Activated naive CD4-positive, alpha-beta T cell treated with anti-CD3 and anti-CD28 coated beads, Interleukin-2, amount 50 U/mL, for 24 hours (primary cell): ENCODE data around the gene ISL2.
A peak's percentile ranks its signal among the peaks of the same experiment; 100 is the strongest.
"Not testable (repeated sequence)": the region's sequence is repeated elsewhere in the genome, so short reads cannot be mapped to it uniquely, and the experiment has no call there.

Experiments used
- H3K27ac Mint-ChIP-seq: one replicate; pipeline ENCODE4 v1.8.0; 2021; ENCODE audit warnings: mild to moderate bottlenecking, mixed read lengths
- H3K27me3 Mint-ChIP-seq: one replicate; pipeline ENCODE4 v1.8.0; 2021; ENCODE audit warnings: mixed read lengths
- H3K36me3 Mint-ChIP-seq: one replicate; pipeline ENCODE4 v1.8.0; 2021; ENCODE audit warnings: mixed read lengths
- H3K4me1 Mint-ChIP-seq: one replicate; pipeline ENCODE4 v1.8.0; 2021; ENCODE audit warnings: mixed read lengths
- H3K4me3 Mint-ChIP-seq: one replicate; pipeline ENCODE4 v1.8.0; 2021; ENCODE audit warnings: mild to moderate bottlenecking, mixed read lengths
- H3K9me3 Mint-ChIP-seq: one replicate; pipeline ENCODE4 v1.8.0; 2021; ENCODE audit warnings: mixed read lengths

ISL2 gene

GRCh38 chr15:76336254-76337058 lies at the start of gene ISL2:
ISL2 (plus strand) TSS chr15:76336773; CDS start chr15:76336884, 111 bp downstream.
- H3K27ac Mint-ChIP-seq = peak within 1 kb of the TSS; percentile 65
- peaks cover 4% of the 10 kb centered on the region for H3K36me3 Mint-ChIP-seq
- H3K9me3 Mint-ChIP-seq = no peaks in the 10 kb centered on the region
- H3K27me3 Mint-ChIP-seq = peaks cover 53% of the 10 kb centered on the region
- H3K4me1 Mint-ChIP-seq = peaks cover 49% of the 10 kb centered on the region
- H3K4me3 Mint-ChIP-seq = peak within 1 kb of the TSS; percentile 83

GRCh38 chr15:76289582-76289981 lies 47.0 kb upstream of the ISL2 start:
- Mint-ChIP-seq H3K9me3 (no peaks in the 10 kb centered on the region), H3K27me3 (no peaks in the 10 kb centered on the region), H3K36me3 (peaks cover 11% of the 10 kb centered on the region), H3K4me3 (no peak overlapping the region), H3K27ac (peak overlapping the region; percentile 13), H3K4me1 (peaks cover 47% of the 10 kb centered on the region)

GRCh38 chr15:76293361-76293760 lies 43.2 kb upstream of the ISL2 start:
- Mint-ChIP-seq H3K27ac (peak overlapping the region; percentile 87), H3K36me3 (peaks cover 9% of the 10 kb centered on the region), H3K27me3 (no peaks in the 10 kb centered on the region), H3K9me3 (no peaks in the 10 kb centered on the region), H3K4me3 (no peak overlapping the region), H3K4me1 (peaks cover 40% of the 10 kb centered on the region)

- H3K27me3 Mint-ChIP-seq, H3K36me3 Mint-ChIP-seq: not testable (repeated sequence)
- peak overlapping the region; percentile 23 for H3K27ac Mint-ChIP-seq
These were observed 42.1 kb upstream of the ISL2 start for GRCh38 chr15:76294463-76294862.

GRCh38 chr15:76296849-76297248 lies 39.7 kb upstream of the ISL2 start:
- Mint-ChIP-seq H3K4me3 (no peak overlapping the region), H3K27me3 (no peaks in the 10 kb centered on the region), H3K4me1 (peaks cover 33% of the 10 kb centered on the region), H3K9me3 (no peaks in the 10 kb centered on the region), H3K36me3 (peaks cover 7% of the 10 kb centered on the region), H3K27ac (no peak overlapping the region)

More at GRCh38 chr15:76294463-76294862, 42.1 kb upstream of the ISL2 start:
- not testable (repeated sequence) for H3K4me3 Mint-ChIP-seq, H3K9me3 Mint-ChIP-seq
- H3K4me1 Mint-ChIP-seq = peaks cover 40% of the 10 kb centered on the region

- H3K4me3 Mint-ChIP-seq, H3K36me3 Mint-ChIP-seq, H3K27me3 Mint-ChIP-seq, H3K9me3 Mint-ChIP-seq, H3K27ac Mint-ChIP-seq: not testable (repeated sequence)
- H3K4me1 Mint-ChIP-seq = peaks cover 29% of the 10 kb centered on the region
These were observed 38.6 kb upstream of the ISL2 start for GRCh38 chr15:76297951-76298350.

- peaks cover 3% of the 10 kb centered on the region for H3K36me3 Mint-ChIP-seq
- no peaks in the 10 kb centered on the region for H3K9me3 Mint-ChIP-seq
- H3K4me3 Mint-ChIP-seq = no peak overlapping the region
- peaks cover 26% of the 10 kb centered on the region for H3K4me1 Mint-ChIP-seq
- no peak overlapping the region for H3K27ac Mint-ChIP-seq
- no peaks in the 10 kb centered on the region for H3K27me3 Mint-ChIP-seq
These were observed 37.6 kb upstream of the ISL2 start for GRCh38 chr15:76298986-76299385.

- Mint-ChIP-seq H3K9me3 (no peaks in the 10 kb centered on the region), H3K4me3 (no peak overlapping the region), H3K27me3 (no peaks in the 10 kb centered on the region), H3K27ac (no peak overlapping the region), H3K4me1 (peaks cover 20% of the 10 kb centered on the region), H3K36me3 (peaks cover 6% of the 10 kb centered on the region)
These were observed 36.8 kb upstream of the ISL2 start for GRCh38 chr15:76299786-76300185.

GRCh38 chr15:76303909-76304308 lies 32.7 kb upstream of the ISL2 start:
- H3K27ac Mint-ChIP-seq = no peak overlapping the region
- peaks cover 5% of the 10 kb centered on the region for H3K9me3 Mint-ChIP-seq
- peaks cover 36% of the 10 kb centered on the region for H3K4me1 Mint-ChIP-seq
- no peak overlapping the region for H3K4me3 Mint-ChIP-seq
- no peaks in the 10 kb centered on the region for H3K27me3 Mint-ChIP-seq
- peaks cover 10% of the 10 kb centered on the region for H3K36me3 Mint-ChIP-seq

GRCh38 chr15:76309601-76310330 lies 26.8 kb upstream of the ISL2 start:
- Mint-ChIP-seq H3K27me3 (no peaks in the 10 kb centered on the region), H3K4me1 (peaks cover 57% of the 10 kb centered on the region), H3K36me3 (peaks cover 5% of the 10 kb centered on the region), H3K9me3 (peaks cover 5% of the 10 kb centered on the region), H3K4me3 (peak overlapping the region; percentile 91), H3K27ac (peak overlapping the region; percentile 76)

- H3K36me3 Mint-ChIP-seq = peaks cover 2% of the 10 kb centered on the region
- H3K27me3 Mint-ChIP-seq = no peaks in the 10 kb centered on the region
- peak overlapping the region; percentile 55 for H3K27ac Mint-ChIP-seq
- H3K4me3 Mint-ChIP-seq = peak overlapping the region; percentile 91
- peaks cover 49% of the 10 kb centered on the region for H3K4me1 Mint-ChIP-seq
- H3K9me3 Mint-ChIP-seq = no peaks in the 10 kb centered on the region
These were observed 26.0 kb upstream of the ISL2 start for GRCh38 chr15:76310475-76311099.

GRCh38 chr15:76311100-76311953 lies 25.2 kb upstream of the ISL2 start, which contains the start of gene ETFA:
ETFA (minus strand) TSS chr15:76311469; CDS start chr15:76311388, 81 bp downstream.
- Mint-ChIP-seq H3K27me3 (no peaks in the 10 kb centered on the region), H3K9me3 (no peaks in the 10 kb centered on the region), H3K4me3 (peak within 1 kb of the TSS; percentile 91), H3K4me1 (peaks cover 45% of the 10 kb centered on the region), H3K27ac (peak within 1 kb of the TSS; percentile 85), H3K36me3 (peaks cover 2% of the 10 kb centered on the region)

GRCh38 chr15:76312540-76313174 lies 23.9 kb upstream of the ISL2 start:
- no peaks in the 10 kb centered on the region for H3K9me3 Mint-ChIP-seq
- H3K36me3 Mint-ChIP-seq = no peaks in the 10 kb centered on the region
- H3K27ac Mint-ChIP-seq = peak overlapping the region; percentile 56
- peaks cover 39% of the 10 kb centered on the region for H3K4me1 Mint-ChIP-seq
- H3K4me3 Mint-ChIP-seq = peak overlapping the region; percentile 67
- no peaks in the 10 kb centered on the region for H3K27me3 Mint-ChIP-seq

- H3K4me3 Mint-ChIP-seq = peak overlapping the region; percentile 67
- H3K27ac Mint-ChIP-seq, H3K9me3 Mint-ChIP-seq: not testable (repeated sequence)
These were observed 23.4 kb upstream of the ISL2 start for GRCh38 chr15:76313175-76313567.

GRCh38 chr15:76313731-76314130 lies 22.8 kb upstream of the ISL2 start:
- H3K4me3 Mint-ChIP-seq = no peak overlapping the region

More at GRCh38 chr15:76313175-76313567, 23.4 kb upstream of the ISL2 start:
- peaks cover 36% of the 10 kb centered on the region for H3K4me1 Mint-ChIP-seq
- not testable (repeated sequence) for H3K27me3 Mint-ChIP-seq, H3K36me3 Mint-ChIP-seq

More at GRCh38 chr15:76313731-76314130, 22.8 kb upstream of the ISL2 start:
- no peaks in the 10 kb centered on the region for H3K36me3 Mint-ChIP-seq
- no peak overlapping the region for H3K27ac Mint-ChIP-seq
- H3K27me3 Mint-ChIP-seq = no peaks in the 10 kb centered on the region
- no peaks in the 10 kb centered on the region for H3K9me3 Mint-ChIP-seq
- peaks cover 30% of the 10 kb centered on the region for H3K4me1 Mint-ChIP-seq
